WI38 (cell line): Measurements from ENCODE around the gene GLG1.

Source experiments
- H3K4me3 ChIP-seq: 2 replicates; pipeline ENCODE4 v1.5.1; 2011; ENCODE audit warnings: low read depth, mild to moderate bottlenecking, control low read depth, low read length
- CTCF ChIP-seq: IDR thresholded peaks from 2 replicates; pipeline ENCODE4 v1.5.1; 2012; ENCODE audit warnings: low read depth, mild to moderate bottlenecking, control low read depth, low read length

GLG1 gene

GRCh38 chr16:74625500-74626350 lies 18.8 kb upstream of the GLG1 start:
- H3K4me3 ChIP-seq: no peak overlapping the region
- TF ChIP-seq CTCF: no peak

- no peak overlapping the region for H3K4me3 ChIP-seq
- no peak for TF ChIP-seq CTCF
Observed at GRCh38 chr16:74623839-74624235, 16.9 kb upstream of the GLG1 start.

GRCh38 chr16:74623214-74623838 lies 16.4 kb upstream of the GLG1 start:
- H3K4me3 ChIP-seq: no peak overlapping the region
- 0 out of 2 replicates have a peak, but pooled peaks have one; percentile 23 for TF ChIP-seq CTCF

GRCh38 chr16:74622005-74622404 lies 15.1 kb upstream of the GLG1 start:
- no peak for TF ChIP-seq CTCF
- no peak overlapping the region for H3K4me3 ChIP-seq

GRCh38 chr16:74617206-74617788 lies 10.4 kb upstream of the GLG1 start:
- TF ChIP-seq CTCF: no peak
- no peak overlapping the region for H3K4me3 ChIP-seq

- H3K4me3 ChIP-seq: no peak overlapping the region
- no peak for TF ChIP-seq CTCF
Observed at GRCh38 chr16:74611721-74612120, 4.8 kb upstream of the GLG1 start.

- TF ChIP-seq CTCF: no peak
- no peak overlapping the region for H3K4me3 ChIP-seq
Observed at GRCh38 chr16:74608944-74609343, 2.0 kb upstream of the GLG1 start.
